GM18519 (cell line): ENCODE data around the gene SLC25A29.
"Not testable (repeated sequence)": the region's sequence is repeated elsewhere in the genome, so short reads cannot be mapped to it uniquely, and the experiment has no call there.

Source experiments
- ATAC-seq: cut with Tn5 transposase; IDR thresholded peaks from one replicate; pipeline ENCODE4 v1.9.1; 2021; ENCODE audit warnings: mild to moderate bottlenecking, moderate library complexity; ENCODE audit not compliant: unreplicated experiment, low FRiP score

SLC25A29 gene

GRCh38 chr14:100295376-100296105 lies 10.7 kb downstream of the SLC25A29 start:
- ATAC-seq, result no peak

GRCh38 chr14:100294963-100295330 lies 11.3 kb downstream of the SLC25A29 start:
- no peak for ATAC-seq

GRCh38 chr14:100294213-100294962 lies 11.9 kb downstream of the SLC25A29 start:
- ATAC-seq, result no peak

- ATAC-seq, result no peak
These were observed 12.6 kb downstream of the SLC25A29 start for GRCh38 chr14:100293497-100294212.

GRCh38 chr14:100292776-100293461 lies 13.3 kb downstream of the SLC25A29 start:
- ATAC-seq, result no peak

GRCh38 chr14:100292301-100292775 lies 13.9 kb downstream of the SLC25A29 start:
- ATAC-seq, result no peak

GRCh38 chr14:100291305-100292075 lies 14.8 kb downstream of the SLC25A29 start:
- no peak for ATAC-seq

GRCh38 chr14:100290607-100291304 lies 15.5 kb downstream of the SLC25A29 start:
- no peak for ATAC-seq

GRCh38 chr14:100289916-100290606 lies 16.2 kb downstream of the SLC25A29 start:
- ATAC-seq, result no peak

GRCh38 chr14:100288382-100289185 lies 17.7 kb downstream of the SLC25A29 start:
- ATAC-seq, result no peak

GRCh38 chr14:100287998-100288295 lies 18.3 kb downstream of the SLC25A29 start:
- ATAC-seq, result not testable (repeated sequence)

- ATAC-seq, result no peak
These were observed 18.8 kb downstream of the SLC25A29 start for GRCh38 chr14:100287202-100287997.

GRCh38 chr14:100286484-100287191 lies 19.6 kb downstream of the SLC25A29 start:
- ATAC-seq, result no peak

- no peak for ATAC-seq
These were observed 20.3 kb downstream of the SLC25A29 start for GRCh38 chr14:100285913-100286400.

- peak; percentile 83 for ATAC-seq
These were observed 21.0 kb downstream of the SLC25A29 start for GRCh38 chr14:100285021-100285912.
